WERI-Rb-1 (cell line): Measurements from ENCODE around the gene THSD1.

Source experiments
- DNase-seq: peaks from one replicate; pipeline ENCODE4 v3.0.0-alpha.2; 2020
- H3K27ac ChIP-seq: fragments of 250-450 bp; sonication (Bioruptor Pico); 2 replicates; pipeline ENCODE4 v1.5.1; 2020; ENCODE audit warnings: mild to moderate bottlenecking, moderate library complexity
- H3K27me3 ChIP-seq: fragments of 250-450 bp; sonication (Bioruptor Pico); 2 replicates; pipeline ENCODE4 v1.5.1; 2021; ENCODE audit warnings: mild to moderate bottlenecking, low read depth, moderate library complexity; ENCODE audit not compliant: insufficient read depth, severe bottlenecking
- H3K36me3 ChIP-seq: fragments of 250-450 bp; sonication (Bioruptor Pico); 2 replicates; pipeline ENCODE4 v1.5.1; 2020; ENCODE audit warnings: mild to moderate bottlenecking, moderate library complexity
- H3K4me3 ChIP-seq: 2 replicates; pipeline ENCODE4 v1.5.1; 2011; ENCODE audit warnings: low read depth, mild to moderate bottlenecking, control low read depth, low read length
- H3K9me3 ChIP-seq: fragments of 250-450 bp; sonication (Bioruptor Pico); 2 replicates; pipeline ENCODE4 v1.5.1; 2021; ENCODE audit warnings: mild to moderate bottlenecking, moderate library complexity; ENCODE audit not compliant: severe bottlenecking
- CTCF ChIP-seq: IDR thresholded peaks from 2 replicates; pipeline ENCODE4 v1.5.1; 2011; ENCODE audit warnings: low read depth, mild to moderate bottlenecking, control low read depth, inconsistent platforms, low read length

THSD1 gene

GRCh38 chr13:52356327-52356726 lies 49.6 kb downstream of the THSD1 start:
- no peak overlapping the region for H3K27ac ChIP-seq
- H3K36me3 ChIP-seq: no peaks in the 10 kb centered on the region
- TF ChIP-seq CTCF: no peak
- no peak overlapping the region for H3K4me3 ChIP-seq
- no peak for DNase-seq
- no peaks in the 10 kb centered on the region for H3K9me3 ChIP-seq
- no peaks in the 10 kb centered on the region for H3K27me3 ChIP-seq

GRCh38 chr13:52353193-52353592 lies 52.8 kb downstream of the THSD1 start:
- no peak for TF ChIP-seq CTCF
- DNase-seq: no peak
- no peak overlapping the region for H3K27ac ChIP-seq
- H3K27me3 ChIP-seq: no peaks in the 10 kb centered on the region
- H3K9me3 ChIP-seq: no peaks in the 10 kb centered on the region
- H3K36me3 ChIP-seq: no peaks in the 10 kb centered on the region
- H3K4me3 ChIP-seq: no peak overlapping the region

- no peak for TF ChIP-seq CTCF
- no peaks in the 10 kb centered on the region for H3K36me3 ChIP-seq
- H3K27ac ChIP-seq: no peak overlapping the region
- no peaks in the 10 kb centered on the region for H3K27me3 ChIP-seq
- no peak overlapping the region for H3K4me3 ChIP-seq
- H3K9me3 ChIP-seq: no peaks in the 10 kb centered on the region
- no peak for DNase-seq
Measured at GRCh38 chr13:52348983-52349780, 56.8 kb downstream of the THSD1 start.

- TF ChIP-seq CTCF: no peak
- no peaks in the 10 kb centered on the region for H3K27me3 ChIP-seq
- H3K9me3 ChIP-seq: no peaks in the 10 kb centered on the region
- DNase-seq: no peak
- H3K4me3 ChIP-seq: no peak overlapping the region
- H3K27ac ChIP-seq: no peak overlapping the region
- H3K36me3 ChIP-seq: no peaks in the 10 kb centered on the region
Measured at GRCh38 chr13:52348071-52348470, 57.9 kb downstream of the THSD1 start.

- H3K27ac ChIP-seq: no peak overlapping the region
- DNase-seq: no peak
- H3K4me3 ChIP-seq: no peak overlapping the region
- H3K36me3 ChIP-seq: no peaks in the 10 kb centered on the region
- H3K9me3 ChIP-seq: no peaks in the 10 kb centered on the region
- no peaks in the 10 kb centered on the region for H3K27me3 ChIP-seq
- TF ChIP-seq CTCF: no peak
Measured at GRCh38 chr13:52345631-52346251, 60.2 kb downstream of the THSD1 start.
